Effector memory CD4-positive, alpha-beta T cell (primary cell): ENCODE measurements around the gene BMS1.
"Not testable (repeated sequence)": the region's sequence is repeated elsewhere in the genome, so short reads cannot be mapped to it uniquely, and the experiment has no call there.

Experiments
- DNase-seq, 3 donors: peaks; one replicate each; pipeline ENCODE4 v3.0.0-alpha.2; 2020
- H3K27ac ChIP-seq: 2 replicates; pipeline ENCODE4 v1.7.0; 2013; ENCODE audit warnings: mild to moderate bottlenecking, low read length, moderate library complexity; ENCODE audit not compliant: insufficient read depth, poor library complexity, severe bottlenecking
- H3K27me3 ChIP-seq: replicated peaks from 2 replicates; pipeline ENCODE4 v1.7.0; 2013; ENCODE audit warnings: mild to moderate bottlenecking, low read length; ENCODE audit not compliant: insufficient read depth, control insufficient read depth, poor library complexity, severe bottlenecking
- H3K36me3 ChIP-seq: 2 replicates; pipeline ENCODE4 v1.7.0; 2013; ENCODE audit warnings: mild to moderate bottlenecking, low read length, moderate library complexity; ENCODE audit not compliant: control insufficient read depth, insufficient read depth
- H3K4me1 ChIP-seq: 2 replicates; pipeline ENCODE4 v1.7.0; 2013; ENCODE audit warnings: low read length, mild to moderate bottlenecking; ENCODE audit not compliant: control insufficient read depth, insufficient read depth, poor library complexity, severe bottlenecking
- H3K4me3 ChIP-seq: 2 replicates; pipeline ENCODE4 v1.7.0; 2013; ENCODE audit warnings: low read length, low read depth, mild to moderate bottlenecking; ENCODE audit not compliant: insufficient read depth, poor library complexity, severe bottlenecking
- H3K9me3 ChIP-seq: 2 replicates; pipeline ENCODE4 v1.7.0; 2013; ENCODE audit warnings: mild to moderate bottlenecking, low read length, moderate library complexity; ENCODE audit not compliant: control insufficient read depth
- total RNA-seq, 3 donors: gene quantifications; one replicate each; lab custom pipeline; 2026; lab: John Stamatoyannopoulos, UW

Gene BMS1, protein sequence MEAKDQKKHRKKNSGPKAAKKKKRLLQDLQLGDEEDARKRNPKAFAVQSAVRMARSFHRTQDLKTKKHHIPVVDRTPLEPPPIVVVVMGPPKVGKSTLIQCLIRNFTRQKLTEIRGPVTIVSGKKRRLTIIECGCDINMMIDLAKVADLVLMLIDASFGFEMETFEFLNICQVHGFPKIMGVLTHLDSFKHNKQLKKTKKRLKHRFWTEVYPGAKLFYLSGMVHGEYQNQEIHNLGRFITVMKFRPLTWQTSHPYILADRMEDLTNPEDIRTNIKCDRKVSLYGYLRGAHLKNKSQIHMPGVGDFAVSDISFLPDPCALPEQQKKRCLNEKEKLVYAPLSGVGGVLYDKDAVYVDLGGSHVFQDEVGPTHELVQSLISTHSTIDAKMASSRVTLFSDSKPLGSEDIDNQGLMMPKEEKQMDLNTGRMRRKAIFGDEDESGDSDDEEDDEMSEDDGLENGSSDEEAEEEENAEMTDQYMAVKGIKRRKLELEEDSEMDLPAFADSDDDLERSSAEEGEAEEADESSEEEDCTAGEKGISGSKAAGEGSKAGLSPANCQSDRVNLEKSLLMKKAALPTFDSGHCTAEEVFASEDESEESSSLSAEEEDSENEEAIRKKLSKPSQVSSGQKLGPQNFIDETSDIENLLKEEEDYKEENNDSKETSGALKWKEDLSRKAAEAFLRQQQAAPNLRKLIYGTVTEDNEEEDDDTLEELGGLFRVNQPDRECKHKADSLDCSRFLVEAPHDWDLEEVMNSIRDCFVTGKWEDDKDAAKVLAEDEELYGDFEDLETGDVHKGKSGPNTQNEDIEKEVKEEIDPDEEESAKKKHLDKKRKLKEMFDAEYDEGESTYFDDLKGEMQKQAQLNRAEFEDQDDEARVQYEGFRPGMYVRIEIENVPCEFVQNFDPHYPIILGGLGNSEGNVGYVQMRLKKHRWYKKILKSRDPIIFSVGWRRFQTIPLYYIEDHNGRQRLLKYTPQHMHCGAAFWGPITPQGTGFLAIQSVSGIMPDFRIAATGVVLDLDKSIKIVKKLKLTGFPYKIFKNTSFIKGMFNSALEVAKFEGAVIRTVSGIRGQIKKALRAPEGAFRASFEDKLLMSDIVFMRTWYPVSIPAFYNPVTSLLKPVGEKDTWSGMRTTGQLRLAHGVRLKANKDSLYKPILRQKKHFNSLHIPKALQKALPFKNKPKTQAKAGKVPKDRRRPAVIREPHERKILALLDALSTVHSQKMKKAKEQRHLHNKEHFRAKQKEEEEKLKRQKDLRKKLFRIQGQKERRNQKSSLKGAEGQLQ
- 69.0 to 71.6 (median 71.3) reads per million in 3 donors for total RNA-seq

DNA sequence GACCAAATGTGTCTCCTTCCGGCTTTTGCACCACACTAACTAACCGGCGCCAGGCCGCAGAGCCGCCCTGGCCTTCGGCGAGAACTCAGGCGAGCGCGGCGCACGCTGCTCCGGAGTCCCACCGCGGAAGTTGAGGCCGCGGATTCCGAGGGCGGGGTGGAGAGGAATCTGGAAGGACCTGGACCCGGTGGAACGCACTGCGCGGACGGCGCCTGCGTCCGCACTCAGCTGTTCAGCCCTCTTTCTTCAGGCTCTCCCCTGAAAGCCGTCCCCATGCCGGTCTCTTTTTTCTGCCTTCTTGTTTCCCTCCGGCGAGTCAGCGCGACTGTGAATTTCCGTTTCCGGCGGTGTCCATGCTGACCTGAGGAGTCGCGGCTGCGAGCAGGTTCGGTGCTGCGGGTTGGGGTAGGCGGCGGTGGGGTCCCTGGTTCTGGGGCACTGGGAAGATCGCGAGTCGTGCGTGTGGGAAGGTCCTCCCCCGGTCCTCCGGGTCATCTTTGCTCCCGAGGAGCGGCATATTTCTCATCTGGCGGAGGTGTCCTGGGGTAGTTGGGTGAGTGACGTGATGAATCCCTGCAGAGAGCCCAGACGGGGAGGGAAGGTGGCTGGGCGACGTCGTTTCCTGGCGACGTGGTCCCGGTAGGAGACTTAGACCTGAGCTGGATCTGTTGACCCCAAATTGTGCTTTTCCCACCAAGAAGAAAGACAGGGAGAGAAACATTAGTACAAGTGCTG is at the start of gene BMS1:
Gene BMS1 (plus strand): TSS at position 350 of the 735 bp plus-strand sequence. CDS start 1,600 bp downstream, outside the sequence.
- Histone ChIP-seq H3K9me3 (no peaks in the 10 kb centered on the region), H3K4me1 (peaks cover 4% of the 10 kb centered on the region), H3K27ac (peak within 1 kb of the TSS; percentile 67), H3K36me3 (peaks cover 25% of the 10 kb centered on the region), H3K27me3 (no peaks in the 10 kb centered on the region), H3K4me3 (peak within 1 kb of the TSS; percentile 90)
- peak; percentile 68 to 77 (median 76) for DNase-seq

GRCh38 chr10:42734536-42734935 is 48.1 kb upstream of the BMS1 start:
- no peaks in the 10 kb centered on the region for H3K27me3 ChIP-seq
- H3K4me1 ChIP-seq = no peaks in the 10 kb centered on the region
- no peaks in the 10 kb centered on the region for H3K9me3 ChIP-seq
- no peak overlapping the region for H3K27ac ChIP-seq
- DNase-seq = no peak
- no peaks in the 10 kb centered on the region for H3K36me3 ChIP-seq
- no peak overlapping the region for H3K4me3 ChIP-seq

DNA sequence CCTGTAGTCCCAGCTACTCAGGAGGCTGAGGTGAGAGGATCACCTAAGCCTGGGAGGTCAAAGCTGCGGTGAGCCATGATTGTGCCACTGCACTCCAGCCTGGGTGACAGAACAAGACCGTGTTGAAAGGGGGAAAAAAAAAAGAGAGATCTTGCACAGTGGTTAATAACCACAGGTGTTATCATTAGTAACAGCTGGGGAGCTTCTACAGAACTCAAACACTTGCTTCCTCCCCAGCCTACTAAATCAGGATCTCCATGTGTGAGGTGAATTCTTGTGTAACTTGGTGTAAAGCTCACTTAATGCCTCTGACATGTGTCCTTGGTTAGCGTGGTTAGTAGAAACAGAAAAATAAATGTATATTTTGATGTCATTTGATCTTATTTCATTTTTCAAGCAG is 43.9 kb upstream of the BMS1 start:
- Histone ChIP-seq H3K9me3 (peaks cover 5% of the 10 kb centered on the region), H3K36me3 (no peaks in the 10 kb centered on the region), H3K27ac (no peak overlapping the region), H3K27me3 (no peaks in the 10 kb centered on the region), H3K4me1 (no peaks in the 10 kb centered on the region), H3K4me3 (no peak overlapping the region)
- no peak for DNase-seq

DNA sequence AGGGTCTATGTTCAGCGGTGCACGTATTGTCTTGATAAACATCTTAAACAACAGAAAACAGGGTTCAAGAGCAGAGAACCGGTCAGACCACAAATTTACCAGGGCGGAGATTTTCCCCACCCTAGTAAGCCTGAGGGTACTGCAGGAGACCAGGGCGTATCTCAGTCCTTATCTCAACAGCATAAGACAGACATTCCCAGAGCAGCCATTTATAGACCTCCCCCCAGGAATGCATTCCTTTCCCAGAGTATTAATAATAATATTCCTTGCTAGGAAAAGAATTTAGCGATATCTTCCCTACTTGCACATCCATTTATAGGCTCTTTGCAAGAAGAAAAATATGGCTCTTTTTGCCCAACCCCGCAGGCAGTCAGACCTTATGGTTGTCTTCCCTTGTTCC is 41.1 kb upstream of the BMS1 start:
- not testable (repeated sequence) for H3K27me3 ChIP-seq, H3K27ac ChIP-seq, H3K36me3 ChIP-seq, H3K9me3 ChIP-seq, H3K4me3 ChIP-seq, H3K4me1 ChIP-seq, DNase-seq

GRCh38 chr10:42743697-42744096 is 38.9 kb upstream of the BMS1 start:
- peaks cover 4% of the 10 kb centered on the region for H3K27me3 ChIP-seq
- H3K9me3 ChIP-seq = peaks cover 5% of the 10 kb centered on the region
- H3K4me1 ChIP-seq = no peaks in the 10 kb centered on the region
- H3K4me3 ChIP-seq = no peak overlapping the region
- H3K36me3 ChIP-seq = no peaks in the 10 kb centered on the region
- no peak overlapping the region for H3K27ac ChIP-seq
- no peak for DNase-seq

DNA sequence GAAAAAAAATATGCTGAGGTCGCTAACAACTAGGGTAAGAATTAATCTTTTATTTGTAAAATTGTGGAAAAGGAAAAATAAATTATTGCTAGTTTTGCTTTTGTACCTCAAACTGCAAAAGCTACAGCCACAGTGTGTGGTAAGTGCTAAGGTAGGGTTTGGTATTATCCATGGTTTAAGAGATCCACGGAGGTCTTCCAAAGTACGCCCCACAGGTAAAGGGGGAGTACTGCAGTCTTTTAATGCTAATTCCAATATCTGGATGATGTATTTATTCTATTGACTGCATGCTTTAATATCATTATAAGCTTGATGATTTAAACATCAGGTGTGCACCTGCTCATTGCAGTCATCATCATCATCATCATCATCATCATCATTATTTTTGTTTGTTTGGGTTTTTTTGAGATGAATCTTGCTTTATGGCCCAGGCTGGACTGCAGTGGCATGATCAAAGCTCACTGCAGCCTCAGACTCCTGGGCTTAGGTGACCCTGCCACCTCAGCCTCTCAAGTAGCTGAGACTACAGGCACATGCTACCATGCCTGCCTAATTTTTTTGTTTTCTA is 38.4 kb upstream of the BMS1 start:
- no peak for DNase-seq
- no peaks in the 10 kb centered on the region for H3K36me3 ChIP-seq
- peaks cover 4% of the 10 kb centered on the region for H3K27me3 ChIP-seq
- H3K9me3 ChIP-seq = peaks cover 5% of the 10 kb centered on the region
- H3K4me1 ChIP-seq = no peaks in the 10 kb centered on the region
- H3K4me3 ChIP-seq = no peak overlapping the region
- no peak overlapping the region for H3K27ac ChIP-seq

- H3K9me3 ChIP-seq = no peaks in the 10 kb centered on the region
- H3K27me3 ChIP-seq = peaks cover 39% of the 10 kb centered on the region
- peak overlapping the region; percentile 61 for H3K4me3 ChIP-seq
- no peak overlapping the region for H3K27ac ChIP-seq
- peak; percentile 25 to 41 (median 28) for DNase-seq
- peaks cover 22% of the 10 kb centered on the region for H3K4me1 ChIP-seq
- H3K36me3 ChIP-seq = no peaks in the 10 kb centered on the region
These were observed 29.5 kb upstream of the BMS1 start for GRCh38 chr10:42753126-42753506.

- Histone ChIP-seq H3K4me1 (peaks cover 22% of the 10 kb centered on the region), H3K27ac (no peak overlapping the region)
These were observed 29.0 kb upstream of the BMS1 start for GRCh38 chr10:42753507-42754154.

More at GRCh38 chr10:42753507-42754154, 29.0 kb upstream of the BMS1 start:
- H3K27me3 ChIP-seq = peaks cover 39% of the 10 kb centered on the region
- H3K36me3 ChIP-seq = no peaks in the 10 kb centered on the region
- DNase-seq = no peak
- peak overlapping the region; percentile 61 for H3K4me3 ChIP-seq
- H3K9me3 ChIP-seq = no peaks in the 10 kb centered on the region
